Fibroblast of skin of left biceps (primary cell): ENCODE results near the gene FH.
A peak's percentile ranks its signal among the peaks of the same experiment; 100 is the strongest.

Source experiments
- DNase-seq, 2 experiments: peaks; one replicate each; pipeline ENCODE4 v3.0.0-alpha.2; 2013; ENCODE audit warnings: low read depth in 2 of 2

Gene FH

DNA sequence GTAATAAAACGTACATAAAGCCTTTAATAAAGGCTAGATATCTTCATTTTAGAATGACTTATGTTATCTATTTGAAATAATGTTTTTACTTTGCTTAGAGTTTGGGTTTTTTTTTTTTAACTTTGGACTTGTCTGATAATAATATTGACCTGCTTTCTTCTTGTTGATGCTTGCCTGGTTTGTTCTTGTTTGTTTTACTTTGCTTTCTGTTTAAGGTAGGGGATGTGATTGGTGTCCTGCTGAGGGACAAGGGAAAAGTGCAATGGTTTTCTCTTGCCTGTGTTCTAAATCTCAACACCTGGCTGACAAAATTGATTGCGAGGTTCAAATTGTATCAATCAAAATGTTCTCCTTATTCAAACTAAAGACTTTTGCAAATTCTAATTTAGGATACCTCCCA is 2.2 kb upstream of the FH start:
- DNase-seq = no peak

DNA sequence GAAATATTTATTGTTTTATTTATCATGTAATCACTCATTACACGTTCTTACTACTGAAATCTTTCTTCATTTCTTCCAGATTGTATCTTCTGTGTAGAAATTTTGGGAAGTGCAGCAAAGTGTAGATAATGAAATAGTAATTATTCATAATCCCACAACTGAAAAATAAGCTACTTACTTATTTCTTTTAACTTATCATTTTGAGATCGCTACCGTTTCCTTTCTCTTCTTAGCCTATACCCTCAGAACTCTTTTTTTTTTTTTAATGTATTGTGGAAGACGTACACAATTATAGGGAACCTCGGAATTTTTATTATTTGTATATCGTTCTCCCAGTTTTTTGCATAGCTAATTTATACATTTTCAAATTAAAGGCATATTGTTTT is 518 bp upstream of the FH start:
- DNase-seq = no peak

DNA sequence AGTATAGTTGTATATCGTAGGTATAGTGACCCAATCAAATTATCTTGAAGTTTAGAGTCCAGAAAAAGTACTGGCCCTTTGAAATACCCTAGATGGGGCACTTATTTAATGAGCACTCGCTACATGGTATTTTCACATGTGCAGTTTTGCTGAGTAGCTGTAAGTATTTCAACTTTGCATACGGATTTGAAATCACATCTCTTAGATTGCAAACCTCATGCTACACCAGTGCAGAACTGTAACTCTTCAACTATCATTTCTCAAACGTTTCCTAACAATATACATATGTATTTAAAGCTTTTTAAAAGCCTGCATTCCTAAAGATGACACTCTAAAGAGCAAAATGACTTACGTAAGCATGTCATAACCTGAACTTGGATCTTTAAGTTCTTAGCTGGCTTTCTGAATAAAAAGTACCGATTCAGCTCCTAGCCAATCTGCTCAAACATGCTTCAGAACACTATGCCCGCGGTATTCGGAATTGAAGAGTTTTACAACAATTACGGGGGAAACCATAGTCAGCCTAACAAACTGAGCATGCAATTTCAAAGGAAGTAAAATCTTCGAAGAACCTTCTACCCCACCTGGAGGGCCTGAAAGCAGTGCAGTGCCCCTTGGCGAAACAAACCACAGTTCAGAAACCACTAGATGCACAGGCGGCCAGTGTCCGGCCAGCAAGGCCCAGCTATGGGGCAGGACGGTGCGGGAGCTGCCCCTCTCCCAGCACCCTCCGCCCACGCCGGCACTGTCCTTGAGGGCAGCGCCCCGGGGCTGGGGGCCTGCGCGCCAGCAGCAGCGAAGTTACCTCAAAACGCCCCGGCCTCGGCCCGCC is 863 bp downstream of the FH start:
- no peak for DNase-seq

DNA sequence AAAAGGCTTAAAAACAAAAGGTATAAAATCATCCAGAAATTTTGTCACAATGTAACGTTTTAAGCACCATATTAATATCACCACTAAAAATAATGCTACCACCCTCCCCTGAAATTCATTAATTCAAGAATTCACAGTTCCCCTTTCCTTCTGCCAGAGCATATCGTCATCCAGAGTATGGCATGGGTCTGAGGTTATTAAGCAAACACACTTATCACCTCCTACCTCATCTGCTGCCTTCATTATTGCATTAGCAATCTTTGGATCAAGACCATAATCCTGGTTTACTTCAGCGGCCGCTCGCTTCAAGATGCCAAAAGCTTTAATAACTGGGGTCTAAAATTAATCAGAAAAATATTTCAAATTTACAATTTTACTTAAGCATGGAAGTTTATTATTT is 6.2 kb downstream of the FH start:
- no peak for DNase-seq

DNA sequence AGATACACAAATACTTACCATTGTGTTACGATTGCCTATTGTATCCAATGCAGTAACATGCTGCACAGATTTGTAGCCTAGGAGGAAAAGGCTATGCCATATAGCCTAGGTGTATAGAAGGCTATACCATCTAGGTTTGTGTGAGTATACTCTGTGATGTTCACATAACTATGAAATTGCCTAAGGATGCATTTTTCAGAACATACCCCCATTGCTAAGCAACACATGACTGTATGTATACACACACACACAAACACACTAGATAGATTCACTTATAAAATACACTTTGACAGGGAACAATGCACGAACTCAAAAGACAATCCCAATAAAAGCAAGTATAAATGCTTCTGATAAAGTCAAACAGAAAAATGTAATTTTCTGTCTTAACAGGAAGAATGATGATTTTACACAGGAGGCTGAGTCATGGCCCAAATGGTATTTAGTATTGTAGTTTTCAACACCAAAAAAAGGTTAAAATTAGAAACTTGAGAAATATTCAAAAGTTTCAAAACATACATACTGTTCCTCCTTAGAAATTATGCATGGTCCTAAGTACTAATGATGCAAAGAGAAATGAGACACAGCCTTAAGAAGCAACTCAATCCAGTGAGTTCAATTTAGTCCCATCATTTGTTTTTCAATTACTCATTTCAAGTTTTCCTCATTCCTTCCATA is 12.2 kb downstream of the FH start:
- DNase-seq = no peak

DNA sequence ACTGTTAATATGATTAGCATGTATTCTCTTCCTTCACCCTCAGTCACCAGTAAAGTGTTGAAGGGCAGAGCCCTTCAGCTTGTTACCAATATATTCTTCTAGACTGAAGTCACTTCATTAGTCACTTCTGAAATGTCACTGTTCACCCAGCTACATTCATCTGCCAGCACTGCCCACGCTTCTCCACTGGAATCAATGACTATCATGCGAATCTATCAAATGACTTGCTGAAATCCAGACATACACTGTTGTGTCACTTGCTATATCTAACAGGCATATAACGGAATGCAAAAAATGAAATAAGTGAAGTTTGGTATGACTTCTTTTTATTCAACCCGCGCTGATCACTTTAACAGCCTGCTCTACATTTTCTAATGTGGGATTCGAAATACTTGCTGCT is 16.1 kb downstream of the FH start:
- no peak for DNase-seq

DNA sequence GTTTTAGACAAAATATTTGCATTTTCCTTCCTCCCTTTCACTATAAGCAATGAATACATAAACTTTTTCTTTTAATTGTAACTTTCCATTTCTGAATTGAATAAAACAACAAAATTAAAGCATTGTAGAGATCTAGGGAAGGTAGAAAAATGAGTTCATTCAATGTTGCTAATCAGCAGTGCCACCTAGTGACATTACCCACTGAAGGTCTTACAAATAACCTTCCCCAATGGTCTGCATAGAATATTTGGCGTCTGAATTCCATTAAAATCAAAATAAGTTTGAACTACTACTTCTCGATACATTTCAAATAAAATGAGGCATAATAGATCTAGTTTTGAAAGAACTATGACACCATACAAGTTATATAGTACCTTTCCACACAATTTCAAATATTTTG is 19.6 kb downstream of the FH start:
- no peak for DNase-seq

DNA sequence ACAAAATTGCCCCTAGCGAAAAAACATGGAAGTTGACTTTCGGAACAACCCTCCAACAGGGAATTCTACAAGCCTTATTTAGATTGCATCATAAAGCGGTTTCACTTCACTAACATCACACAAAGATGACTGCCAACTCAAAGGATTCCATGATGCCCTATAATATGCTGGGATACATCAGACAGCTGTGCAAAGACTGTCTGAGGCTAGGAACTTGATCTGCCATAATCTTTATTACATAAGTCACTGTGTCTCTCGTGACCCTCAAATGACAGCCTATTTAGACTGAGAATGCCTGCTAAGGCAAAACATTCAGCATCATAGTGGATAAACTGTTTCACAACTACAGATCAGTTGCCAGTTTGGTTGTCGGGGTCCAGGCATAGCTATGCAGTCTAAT is 23.8 kb downstream of the FH start:
- DNase-seq = no peak

DNA sequence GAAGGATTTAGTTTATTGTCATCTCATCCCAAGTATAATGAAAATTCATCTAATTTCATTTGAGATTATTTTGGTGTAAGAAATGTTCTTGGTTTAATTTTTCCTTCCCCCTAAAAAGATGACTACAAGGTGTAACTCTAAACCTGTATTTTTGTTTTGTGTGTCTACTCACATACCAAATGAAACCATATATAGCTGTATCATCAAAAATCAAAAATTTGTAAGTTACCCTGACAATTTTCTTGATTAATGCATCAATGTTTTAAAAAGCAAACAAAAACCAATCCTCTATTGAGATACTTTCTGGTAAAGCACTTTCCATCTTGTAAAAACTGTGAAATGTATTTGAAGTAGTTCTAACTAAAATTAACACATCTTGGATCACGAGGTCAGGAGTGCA is 30.8 kb downstream of the FH start:
- DNase-seq = no peak

DNA sequence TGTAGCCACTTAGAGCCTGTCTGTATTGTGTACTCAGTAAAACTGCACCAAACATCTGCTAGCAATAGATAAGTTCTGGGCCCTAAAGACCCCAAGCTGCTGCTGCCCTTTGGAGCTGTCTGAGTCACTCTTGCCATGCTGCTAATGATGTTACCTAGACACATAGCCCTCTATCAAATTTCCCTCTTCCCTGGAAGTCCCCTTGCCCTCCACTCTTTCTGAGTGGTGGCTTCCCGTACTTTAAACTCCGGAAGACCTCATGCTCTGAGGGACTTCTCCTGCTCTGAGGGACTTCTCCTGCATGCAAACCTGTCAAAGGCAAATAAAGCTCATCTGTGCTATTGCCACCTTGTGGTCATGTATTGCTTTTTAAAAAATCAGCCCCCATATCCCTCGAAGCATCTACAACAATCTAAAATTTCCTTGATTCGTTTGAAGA is 34.0 kb downstream of the FH start:
- no peak for DNase-seq

DNA sequence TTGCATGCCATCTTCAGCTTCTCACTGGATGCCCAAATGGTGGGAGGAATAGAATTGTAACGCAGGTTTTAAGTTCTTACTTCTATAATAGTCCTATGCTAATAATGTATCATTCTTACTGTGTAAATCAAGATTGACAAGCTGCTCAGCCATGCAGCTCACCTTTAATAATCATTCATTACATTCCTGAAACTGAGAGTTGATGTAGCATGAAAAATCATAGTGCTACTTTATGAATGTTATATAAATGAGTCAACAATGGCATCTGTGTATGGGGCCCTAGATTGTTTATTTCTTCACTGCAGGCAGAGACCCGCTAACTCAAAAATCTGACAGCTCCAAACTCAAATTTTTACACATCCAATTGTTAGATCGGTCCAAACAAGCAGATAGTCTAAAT is 34.4 kb downstream of the FH start:
- no peak for DNase-seq

DNA sequence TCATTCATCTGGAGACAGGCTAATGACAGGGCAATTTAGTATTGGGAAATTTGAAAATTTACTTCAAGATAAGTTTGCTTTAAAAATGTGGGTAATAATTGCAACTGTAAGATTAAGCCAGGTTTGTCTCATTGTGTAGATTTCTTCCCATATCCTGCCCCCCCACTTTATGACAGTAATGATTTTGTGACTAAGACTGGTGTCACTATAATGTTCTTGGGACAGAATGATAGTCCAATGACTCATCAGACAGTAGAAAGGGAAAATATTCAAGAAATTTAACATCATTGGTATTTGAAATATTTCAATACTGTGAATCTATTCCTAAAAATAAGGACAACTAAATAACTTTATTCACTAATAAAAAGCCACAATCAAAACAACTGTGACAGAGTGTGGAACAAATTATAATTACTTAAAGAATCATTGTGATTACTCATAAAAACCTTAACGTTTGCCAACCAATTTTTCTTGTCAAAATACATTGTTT is 36.7 kb downstream of the FH start:
- peak; percentile 45 to 60 for DNase-seq

DNA sequence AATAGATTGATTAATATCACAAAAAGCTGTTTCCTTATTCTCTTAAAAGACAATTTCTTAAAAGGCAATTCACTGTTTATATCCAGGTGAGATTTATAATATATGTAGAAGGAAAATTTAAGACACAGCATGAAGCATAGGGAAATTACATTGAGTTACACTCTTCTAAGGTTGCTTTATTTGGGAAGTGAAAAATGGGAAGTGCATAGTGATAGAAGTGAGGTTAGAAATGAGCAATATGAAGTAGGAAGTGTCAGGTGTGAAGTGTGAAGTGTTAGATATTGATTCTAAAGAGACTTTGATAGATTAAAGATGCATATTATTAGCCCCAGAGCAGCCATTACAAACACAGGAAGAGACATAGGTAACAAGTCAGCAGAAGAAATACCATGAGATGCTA is 40.3 kb downstream of the FH start:
- no peak for DNase-seq

DNA sequence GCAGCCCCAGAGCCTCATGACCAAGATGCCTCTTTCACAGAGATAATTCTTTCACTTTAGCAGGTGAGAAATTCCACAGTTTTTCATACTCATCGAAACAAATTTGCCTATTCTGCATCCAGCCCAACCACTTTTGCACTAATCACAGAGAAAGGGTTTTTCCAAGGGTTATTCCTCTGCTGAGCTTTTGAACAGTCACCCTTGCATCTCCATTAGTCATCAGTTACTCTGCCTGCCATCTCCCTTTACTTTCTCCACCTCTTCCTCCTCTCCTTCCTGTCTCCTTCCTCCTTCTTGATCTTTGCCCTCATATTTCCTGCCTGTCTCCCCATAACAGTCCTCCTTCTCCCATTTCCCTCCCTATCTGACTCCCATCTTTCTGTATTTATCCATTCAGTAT is 43.9 kb downstream of the FH start:
- no peak for DNase-seq

DNA sequence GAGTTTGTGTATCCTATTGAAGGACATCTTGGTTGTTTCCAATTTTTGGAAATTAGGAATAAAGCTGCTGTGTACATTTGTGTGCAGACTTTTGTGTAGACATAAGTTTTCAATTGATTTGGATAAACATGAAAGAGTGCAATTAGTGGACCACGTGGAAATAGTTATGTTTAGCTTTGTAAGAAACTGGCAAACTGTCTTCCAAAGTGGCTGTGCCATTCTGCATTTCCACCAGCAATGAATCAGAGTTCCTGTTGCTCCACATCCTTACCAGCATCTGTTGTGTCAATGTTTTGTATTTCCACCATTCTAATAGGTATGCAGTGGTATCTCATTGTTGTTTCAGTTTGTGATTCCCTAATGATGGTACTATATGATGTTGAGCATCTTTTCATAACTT is 46.5 kb downstream of the FH start:
- no peak for DNase-seq

DNA sequence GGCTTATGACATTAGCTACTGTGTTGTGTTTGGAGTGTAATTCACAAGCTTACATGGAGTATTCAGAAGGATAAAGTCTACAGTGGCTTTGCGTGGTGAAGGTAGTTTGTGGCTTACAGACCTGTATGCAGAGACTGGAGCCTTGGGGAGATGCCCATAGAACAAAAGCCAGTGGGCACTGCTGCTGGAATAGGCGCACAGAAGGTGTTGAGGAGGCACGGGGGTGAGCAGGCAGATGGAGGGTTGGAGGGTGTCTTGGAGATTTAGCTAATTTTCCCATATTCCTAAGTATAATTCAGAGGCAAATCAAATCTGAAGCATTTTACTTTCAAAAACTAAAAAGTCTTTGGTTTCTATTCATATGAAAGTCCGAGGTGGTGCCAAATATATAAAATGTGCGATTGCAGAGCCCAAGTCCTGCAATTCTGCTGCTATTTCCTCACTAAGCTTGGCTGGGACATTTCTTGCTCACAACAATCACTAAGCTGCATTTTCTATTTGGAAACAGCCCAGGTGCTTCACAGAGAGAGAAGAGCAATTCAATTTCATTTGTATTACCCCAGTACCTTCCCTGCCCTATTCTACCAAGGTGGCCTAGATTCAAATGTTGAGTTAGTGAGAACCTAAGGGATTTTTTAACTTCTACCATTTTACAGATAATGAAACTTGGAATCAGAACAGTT is 48.5 kb downstream of the FH start:
- DNase-seq = no peak

DNA sequence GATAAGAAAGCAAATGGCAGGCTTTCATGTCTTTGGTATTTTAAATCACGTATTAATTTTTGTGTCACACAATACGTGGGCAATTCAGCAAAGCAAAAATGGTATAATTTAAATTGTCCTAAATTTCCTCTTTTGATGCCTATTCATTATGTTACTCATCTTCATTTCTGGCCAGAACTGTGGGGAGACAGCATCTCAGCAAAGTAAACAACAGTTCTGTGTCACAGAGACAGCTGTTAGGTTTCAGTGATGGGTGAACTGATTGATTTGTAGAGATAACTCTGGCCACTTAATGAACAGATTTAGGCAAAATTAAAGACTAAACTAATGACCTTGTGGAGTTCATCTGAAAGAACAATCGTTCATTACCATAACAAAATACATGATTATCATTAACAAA is 49.2 kb downstream of the FH start:
- DNase-seq = no peak

DNA sequence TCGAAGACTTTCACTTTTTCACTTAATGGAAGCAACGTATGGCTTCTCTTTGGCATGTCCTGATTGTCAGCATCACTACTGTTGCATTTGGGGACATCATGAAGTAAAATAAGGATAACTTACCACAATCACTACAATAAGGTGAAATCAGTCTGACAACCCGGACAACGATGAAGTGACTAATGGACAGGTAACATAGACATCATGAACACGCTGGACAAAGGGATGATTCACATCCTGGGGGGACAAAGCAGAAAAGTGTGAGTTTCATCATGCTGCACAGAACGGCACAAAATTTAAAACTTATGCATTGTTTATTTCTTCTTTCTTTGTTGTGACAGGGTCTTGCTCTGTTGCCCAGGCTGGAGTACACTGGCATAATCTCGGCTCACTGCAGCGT is 53.9 kb downstream of the FH start:
- DNase-seq = no peak

DNA sequence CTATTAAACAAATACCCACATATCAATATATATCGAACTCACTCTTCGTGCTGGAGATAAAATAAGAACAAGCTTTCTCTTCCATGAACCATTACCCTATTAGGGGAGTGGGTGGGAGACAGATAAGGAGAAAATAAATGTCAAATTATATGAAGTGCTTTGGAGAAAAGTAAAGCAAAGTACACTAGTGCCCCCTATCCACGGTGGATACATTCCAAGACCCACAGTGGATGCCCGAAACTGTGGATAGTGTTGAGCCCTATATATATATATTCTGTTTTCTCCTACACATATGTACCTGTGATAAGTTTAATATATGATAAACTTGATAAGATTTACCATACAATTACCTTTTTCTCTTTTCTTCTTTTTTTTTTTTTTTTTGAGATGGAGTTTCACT is 54.6 kb downstream of the FH start:
- DNase-seq = no peak

DNA sequence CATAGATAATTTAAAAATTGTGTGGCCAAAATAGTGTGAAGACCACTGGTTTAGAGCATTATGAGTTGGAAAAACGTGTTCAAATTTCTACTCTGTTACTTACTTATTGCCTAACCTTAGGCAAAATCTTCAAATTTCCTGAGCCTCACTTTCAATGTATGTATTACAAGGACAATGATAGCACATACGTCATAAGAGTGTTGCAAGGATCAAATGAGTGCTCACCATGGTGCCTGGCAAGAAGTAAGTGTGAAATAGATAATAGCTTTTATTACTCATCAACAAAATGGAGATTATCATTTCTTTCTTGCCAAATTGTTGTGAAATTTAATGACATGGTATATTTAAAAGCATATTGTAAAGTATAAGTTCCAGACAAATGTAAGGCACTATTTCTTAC is 57.2 kb downstream of the FH start:
- DNase-seq = no peak

DNA sequence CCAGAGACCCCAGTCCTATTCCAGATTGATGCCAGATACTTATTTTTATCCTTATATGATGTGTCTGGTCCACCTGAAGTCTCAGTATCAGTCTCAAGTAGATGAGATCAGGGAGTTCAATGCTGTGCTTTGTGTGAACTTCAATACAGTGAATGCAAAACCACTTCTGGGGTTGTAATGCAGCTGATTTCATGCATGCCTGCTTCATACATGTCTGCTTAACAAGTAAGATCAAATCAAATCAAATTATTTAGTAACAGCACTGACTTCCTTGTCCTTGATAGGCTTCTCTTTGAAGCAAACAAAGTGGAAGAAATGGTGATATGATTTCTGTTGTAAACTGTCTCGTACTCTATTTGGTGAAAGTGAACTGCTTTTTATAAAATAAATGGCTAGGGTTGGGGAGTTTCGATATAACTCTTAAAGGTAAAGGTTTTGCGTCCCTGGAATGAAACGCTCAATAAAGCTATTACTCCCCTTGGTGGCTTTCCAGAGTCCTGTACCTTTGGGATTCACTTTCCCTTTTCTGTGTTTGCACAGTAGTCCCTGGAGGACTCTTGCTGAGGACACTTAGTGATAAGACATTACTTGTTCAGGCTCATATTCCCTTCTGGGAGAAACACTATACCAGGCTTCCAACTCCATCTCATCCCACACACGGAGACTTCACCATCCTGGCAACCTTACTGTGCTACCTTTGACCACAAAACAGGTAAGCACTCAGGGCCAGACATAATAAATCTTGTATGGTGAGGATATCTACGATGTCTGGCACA is 59.3 kb downstream of the FH start:
- DNase-seq = no peak

DNA sequence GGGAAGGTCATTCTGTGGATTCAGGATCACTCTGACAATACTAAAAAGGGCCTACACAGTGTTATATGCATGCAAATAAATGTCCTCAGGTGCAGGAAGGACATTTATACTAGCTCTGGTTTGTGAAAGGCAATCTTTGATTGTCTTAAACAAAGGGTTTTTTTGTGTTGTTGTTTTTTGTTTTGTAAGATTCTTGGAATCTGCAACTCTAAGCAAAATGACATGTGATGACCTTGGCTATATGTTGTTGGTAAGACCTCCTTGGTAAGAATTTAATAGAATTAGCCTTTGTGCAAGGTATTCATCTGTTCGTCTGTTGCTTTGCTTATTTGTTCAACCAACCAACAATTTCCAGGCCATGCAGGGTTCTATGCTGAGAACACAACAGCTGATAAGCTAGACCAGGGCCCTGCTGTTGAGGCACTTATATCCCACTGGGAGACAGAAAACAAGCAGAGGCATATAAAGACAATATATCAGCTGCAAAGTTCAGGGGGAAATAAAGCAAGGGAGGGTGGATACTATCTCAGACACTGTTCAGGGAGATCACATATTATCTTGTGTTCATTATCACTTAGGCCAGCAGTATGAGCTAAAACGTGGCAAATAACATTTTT is 60.3 kb downstream of the FH start:
- DNase-seq = no peak
